Gastroesophageal sphincter (tissue), 4 donors: Measurements from ENCODE around the gene ZNF526. TPM values are rescaled to one million over a fixed set of nuclear protein-coding genes. Genes with fewer than 3 reads are reported as not detected.

Experiments used
- ATAC-seq: fragments of 150-250 bp; one replicate; pipeline ENCODE4 v1.9.1; 2016; ENCODE audit warnings: mild to moderate bottlenecking, moderate library complexity
- H3K27ac ChIP-seq, 4 donors: fragments of 200-600 bp; sonication (generic) in 3 of 4; 1 replicate in 3 of 4; 2 replicates in 1 of 4; pipeline ENCODE4 v1.5.1; 2016 to 2019
- H3K27me3 ChIP-seq: fragments of 200-600 bp; sonication (generic); one replicate; pipeline ENCODE4 v1.5.1; 2019
- H3K36me3 ChIP-seq, 2 donors: fragments of 200-600 bp; sonication (generic); one replicate each; pipeline ENCODE4 v1.5.1; 2019; ENCODE audit warnings: control low read depth in 1 of 2
- H3K4me1 ChIP-seq, 3 donors: fragments of 200-600 bp; sonication (generic); 1 replicate in 2 of 3; 2 replicates in 1 of 3; pipeline ENCODE4 v1.5.1; 2016 to 2019; ENCODE audit warnings: control low read depth in 2 of 3
- H3K4me3 ChIP-seq, 2 donors: fragments of 200-600 bp; sonication (generic); one replicate each; pipeline ENCODE4 v1.5.1; 2019; ENCODE audit warnings: mild to moderate bottlenecking in 1 of 2, moderate library complexity in 1 of 2
- H3K9me3 ChIP-seq, 3 donors: fragments of 200-600 bp; sonication (generic); one replicate each; pipeline ENCODE4 v1.5.1; 2017 to 2019; ENCODE audit warnings: control low read depth in 2 of 3
- CTCF ChIP-seq, 4 experiments: fragments of 200-600 bp in 2 of 4; fragments of 450-650 bp in 2 of 4; sonication (generic) in 1 of 4; IDR thresholded peaks; one replicate each; pipeline ENCODE4 v1.5.1; 2017 to 2019; ENCODE audit warnings: antibody characterized with exemption in 4 of 4, mild to moderate bottlenecking in 2 of 4, moderate library complexity in 2 of 4
- EP300 ChIP-seq: sonication (generic); formaldehyde crosslinking; IDR thresholded peaks from one replicate; pipeline ENCODE4 v1.6.1; 2017; ENCODE audit warnings: antibody characterized with exemption, mild to moderate bottlenecking
- POLR2A ChIP-seq, 2 donors: fragments of 450-650 bp; IDR thresholded peaks; one replicate each; pipeline ENCODE4 v1.6.1; 2017; ENCODE audit warnings: antibody characterized with exemption in 2 of 2, mild to moderate bottlenecking in 2 of 2, moderate library complexity in 1 of 2
- POLR2AphosphoS5 ChIP-seq: sonication (generic); formaldehyde crosslinking; IDR thresholded peaks from one replicate; pipeline ENCODE4 v1.6.1; 2017; ENCODE audit warnings: antibody characterized with exemption
- WGBS, 2 donors: methylation state at CpG; one replicate each; pipeline ENCODE4 v1.1.5; 2018; ENCODE audit warnings: low coverage in 1 of 2; 5-methylcytosine and 5-hydroxymethylcytosine counted together
- total RNA-seq, 4 donors: library from RNA; depleted of rRNA; stranded (reverse); fragments of >200 nt; gene quantifications; one replicate each; pipeline ENCODE4 v1.1.0, GENCODE V29; 2016

Gene ZNF526
- 10 to 100 TPM in 1 of 4 donors, 1 to 10 TPM in 3; 4.6 to 10.4 (median 7.8) TPM for total RNA-seq

GRCh38 chr19:42219812-42220750 is at the start of gene ZNF526:
TSS of gene ZNF526 (plus strand) at chr19:42220312. CDS start at chr19:42224404, 4,092 bp downstream.
- 2 to 3% methylated on average over 11 to 19 of the region's 53 CpGs for WGBS, 2 donors
- Histone ChIP-seq H3K36me3 (peaks cover 0 to 15% of the 10 kb centered on the region in 2 donors), H3K4me3 (peak within 1 kb of the TSS; percentile 85 to 86), H3K9me3 (no peaks in the 10 kb centered on the region), H3K4me1 (peaks cover 0 to 64% (median 23%) of the 10 kb centered on the region in 3 donors), H3K27ac (peak within 1 kb of the TSS; percentile 66 to 92 (median 84)), H3K27me3 (no peaks in the 10 kb centered on the region)
- TF ChIP-seq EP300 = no peak
- TF ChIP-seq POLR2AphosphoS5 = peak; percentile 82
- TF ChIP-seq POLR2A (IDR thresholded peaks at IDR 0.05) = peak; percentile 53 to 64
- peak; percentile 94 for ATAC-seq

GRCh38 chr19:42170715-42171114 is 49.4 kb upstream of the ZNF526 start:
- H3K4me1 ChIP-seq = peaks cover 0 to 5% (median under 1%) of the 10 kb centered on the region in 3 donors
- H3K36me3 ChIP-seq = no peaks in the 10 kb centered on the region
- no peak for ATAC-seq
- H3K9me3 ChIP-seq = no peaks in the 10 kb centered on the region
- no peak overlapping the region for H3K4me3 ChIP-seq
- WGBS, 2 donors = 85 to 86% methylated on average over 5 to 9 of the region's 16 CpGs
- H3K27ac ChIP-seq = no peak overlapping the region
- no peak for TF ChIP-seq POLR2AphosphoS5
- no peak for TF ChIP-seq POLR2A (IDR thresholded peaks at IDR 0.05)
- no peak for TF ChIP-seq CTCF (IDR thresholded peaks at IDR 0.05)
- no peak for TF ChIP-seq EP300
- H3K27me3 ChIP-seq = peaks cover 59% of the 10 kb centered on the region

- WGBS, 2 donors = 97 to 100% methylated on average over 1 to 3 of the region's 7 CpGs
- no peak overlapping the region for H3K27ac ChIP-seq
- ATAC-seq = no peak
- H3K4me3 ChIP-seq = no peak overlapping the region
- peaks cover 0 to 18% (median 6%) of the 10 kb centered on the region in 3 donors for H3K4me1 ChIP-seq
- H3K27me3 ChIP-seq = peaks cover 60% of the 10 kb centered on the region
- no peak for TF ChIP-seq EP300
- no peak for TF ChIP-seq CTCF (IDR thresholded peaks at IDR 0.05)
- TF ChIP-seq POLR2AphosphoS5 = no peak
- TF ChIP-seq POLR2A (IDR thresholded peaks at IDR 0.05) = no peak
- no peaks in the 10 kb centered on the region for H3K36me3 ChIP-seq
- no peaks in the 10 kb centered on the region for H3K9me3 ChIP-seq
Observed at GRCh38 chr19:42172261-42172660, 47.9 kb upstream of the ZNF526 start.

GRCh38 chr19:42173695-42174094 is 46.4 kb upstream of the ZNF526 start:
- H3K4me3 ChIP-seq = no peak overlapping the region
- TF ChIP-seq CTCF (IDR thresholded peaks at IDR 0.05) (no peak), POLR2AphosphoS5 (no peak), EP300 (no peak), POLR2A (IDR thresholded peaks at IDR 0.05) (no peak)
- 80% methylated on average over 3 of the region's 5 CpGs; no CpG with 5 or more reads in 1 of the 2 donors for WGBS, 2 donors
- H3K36me3 ChIP-seq = no peaks in the 10 kb centered on the region
- peaks cover 0 to 22% (median 6%) of the 10 kb centered on the region in 3 donors for H3K4me1 ChIP-seq
- no peak for ATAC-seq
- no peak overlapping the region for H3K27ac ChIP-seq
- H3K27me3 ChIP-seq = peaks cover 71% of the 10 kb centered on the region
- H3K9me3 ChIP-seq = no peaks in the 10 kb centered on the region

- WGBS, 2 donors = 75 to 78% methylated on average over 4 to 10 of the region's 11 CpGs
- H3K27ac ChIP-seq = no peak overlapping the region
- no peaks in the 10 kb centered on the region for H3K9me3 ChIP-seq
- H3K36me3 ChIP-seq = no peaks in the 10 kb centered on the region
- H3K4me3 ChIP-seq = no peak overlapping the region
- peaks cover 0 to 22% (median 6%) of the 10 kb centered on the region in 3 donors for H3K4me1 ChIP-seq
- no peak for ATAC-seq
- peaks cover 76% of the 10 kb centered on the region for H3K27me3 ChIP-seq
- TF ChIP-seq POLR2AphosphoS5 (no peak), EP300 (no peak), POLR2A (IDR thresholded peaks at IDR 0.05) (no peak), CTCF (IDR thresholded peaks at IDR 0.05) (no peak)
Observed at GRCh38 chr19:42174188-42174587, 45.9 kb upstream of the ZNF526 start.
